ENCODE measurements around the gene SIX4.

Gene SIX4

GRCh38 chr14:60758885-60759284 is 34.7 kb upstream of the SIX4 start:
- DNase-seq (ENCODE audit: extremely low read depth, low read depth), result no peak
- H3K4me3 ChIP-seq (replicated peaks; ENCODE audit: low read depth, low read length), result no peak overlapping the region
- TF ChIP-seq CTCF (IDR thresholded peaks at IDR 0.05; ENCODE audit: low read depth, low read length, missing control alignments), result no peak

- DNase-seq (ENCODE audit: extremely low read depth, low read depth), result peak; percentile 33
- H3K4me3 ChIP-seq (replicated peaks; ENCODE audit: low read depth, low read length), result no peak overlapping the region
- no peak for TF ChIP-seq CTCF (IDR thresholded peaks at IDR 0.05; ENCODE audit: low read depth, low read length, missing control alignments)
Observed at GRCh38 chr14:60757567-60758002, 33.4 kb upstream of the SIX4 start.

GRCh38 chr14:60756847-60757246 is 32.7 kb upstream of the SIX4 start:
- no peak overlapping the region for H3K4me3 ChIP-seq (replicated peaks; ENCODE audit: low read depth, low read length)
- TF ChIP-seq CTCF (IDR thresholded peaks at IDR 0.05; ENCODE audit: low read depth, low read length, missing control alignments), result no peak
- DNase-seq (ENCODE audit: extremely low read depth, low read depth), result no peak

- TF ChIP-seq CTCF (IDR thresholded peaks at IDR 0.05; ENCODE audit: low read depth, low read length, missing control alignments), result no peak
- H3K4me3 ChIP-seq (replicated peaks; ENCODE audit: low read depth, low read length), result no peak overlapping the region
- no peak for DNase-seq (ENCODE audit: extremely low read depth, low read depth)
Observed at GRCh38 chr14:60753264-60754119, 29.3 kb upstream of the SIX4 start.

GRCh38 chr14:60744566-60744965 is 20.4 kb upstream of the SIX4 start:
- DNase-seq (ENCODE audit: extremely low read depth, low read depth), result no peak
- TF ChIP-seq CTCF (IDR thresholded peaks at IDR 0.05; ENCODE audit: low read depth, low read length, missing control alignments), result no peak

GRCh38 chr14:60738843-60739508 is 14.8 kb upstream of the SIX4 start:
- no peak overlapping the region for H3K4me3 ChIP-seq (replicated peaks; ENCODE audit: low read depth, low read length)
- no peak for TF ChIP-seq CTCF (IDR thresholded peaks at IDR 0.05; ENCODE audit: low read depth, low read length, missing control alignments)
- DNase-seq (ENCODE audit: extremely low read depth, low read depth), result no peak

More at GRCh38 chr14:60744566-60744965, 20.4 kb upstream of the SIX4 start:
- H3K4me3 ChIP-seq (replicated peaks; ENCODE audit: low read depth, low read length), result no peak overlapping the region

All from HFF-Myc (cell line).